Caco-2 (cell line): Measurements from ENCODE around the gene NOS1AP. TPM values are rescaled to one million over a fixed set of nuclear protein-coding genes. Genes with fewer than 3 reads are reported as not detected.
"Not testable (repeated sequence)": the region's sequence is repeated elsewhere in the genome, so short reads cannot be mapped to it uniquely, and the experiment has no call there.

Experiments used
- BruUV-seq: library from RNA; stranded (reverse); fragments of 400-500 nt; replicated peaks from 2 replicates; lab custom pipeline; 2021; lab: Mats Ljungman, UMichigan
- CTCF ChIA-PET: fragments of 300-600 bp; sonication (Branson Sonifier 250); formaldehyde crosslinking; loops from one replicate; lab custom pipeline; 2022; ENCODE audit warnings: antibody characterized with exemption; lab: Charles Lee
- POLR2A ChIA-PET: fragments of 300-600 bp; sonication (Branson Sonifier 250); formaldehyde crosslinking; loops from one replicate; lab custom pipeline; 2022; ENCODE audit warnings: antibody characterized with exemption; lab: Charles Lee
- DNase-seq, 2 experiments: peaks; one replicate each; pipeline versions ENCODE4 v3.0.0 to v3.0.0-alpha.2; 2020 to 2022
- H3K27me3 ChIP-seq: replicated peaks from 2 replicates; pipeline ENCODE4 v1.6.0; 2011; ENCODE audit warnings: low read length; ENCODE audit not compliant: control insufficient read depth, insufficient read depth
- H3K36me3 ChIP-seq: 2 replicates; pipeline ENCODE4 v1.5.1; 2011; ENCODE audit warnings: low read length; ENCODE audit not compliant: control insufficient read depth, insufficient read depth
- H3K4me1 ChIP-seq: fragments of 250-450 bp; sonication (Bioruptor Pico); 2 replicates; pipeline ENCODE4 v1.5.1; 2020; ENCODE audit warnings: mild to moderate bottlenecking
- H3K4me3 ChIP-seq: 2 replicates; pipeline ENCODE4 v1.5.1; 2011; ENCODE audit warnings: low read depth, mild to moderate bottlenecking, control low read depth, low read length
- H3K9me3 ChIP-seq: fragments of 250-450 bp; sonication (Bioruptor Pico); 2 replicates; pipeline ENCODE4 v1.5.1; 2020; ENCODE audit warnings: mild to moderate bottlenecking, moderate library complexity
- H3K27ac Mint-ChIP-seq: one replicate; pipeline ENCODE4 v1.8.0; 2022; ENCODE audit warnings: mixed read lengths; ENCODE audit not compliant: unreplicated experiment
- H3K27me3 Mint-ChIP-seq: one replicate; pipeline ENCODE4 v1.8.0; 2022; ENCODE audit warnings: mixed read lengths; ENCODE audit not compliant: insufficient read depth, unreplicated experiment
- H3K36me3 Mint-ChIP-seq: one replicate; pipeline ENCODE4 v1.8.0; 2022; ENCODE audit warnings: mild to moderate bottlenecking, mixed read lengths; ENCODE audit not compliant: insufficient read depth, unreplicated experiment
- H3K4me1 Mint-ChIP-seq: one replicate; pipeline ENCODE4 v1.8.0; 2022; ENCODE audit warnings: low read depth, mixed read lengths; ENCODE audit not compliant: unreplicated experiment
- H3K4me3 Mint-ChIP-seq: one replicate; pipeline ENCODE4 v1.8.0; 2022; ENCODE audit warnings: mild to moderate bottlenecking, moderate library complexity, mixed read lengths; ENCODE audit not compliant: unreplicated experiment
- H3K9me3 Mint-ChIP-seq: one replicate; pipeline ENCODE4 v1.8.0; 2022; ENCODE audit warnings: mixed read lengths; ENCODE audit not compliant: unreplicated experiment
- CTCF ChIP-seq, 2 experiments: fragments of 200-600 bp in 1 of 2; IDR thresholded peaks; 1 replicate in 1 of 2; 2 replicates in 1 of 2; pipeline versions ENCODE4 v1.5.1 to v1.8.0; 2011 to 2022; ENCODE audit warnings: antibody characterized with exemption in 1 of 2, control low read depth in 1 of 2, inconsistent platforms in 1 of 2, low read depth in 1 of 2, low read length in 1 of 2, mild to moderate bottlenecking in 1 of 2, moderate library complexity in 1 of 2; ENCODE audit not compliant: insufficient read depth in 1 of 2, severe bottlenecking in 1 of 2, unreplicated experiment in 1 of 2
- intact Hi-C: fragments of 100-400 bp; cut with micrococcal nuclease; formaldehyde crosslinking; loops from one replicate; pipeline ENCODE4 v1.10.0; 2022; ENCODE audit not compliant: unreplicated experiment
- total RNA-seq: library from RNA; stranded (reverse); gene quantifications from 2 replicates; pipeline ENCODE4 v1.2.3, GENCODE V29; 2022

Gene NOS1AP
- total RNA-seq, 1 experiment from 2014 or later = 5.5 TPM

GRCh38 chr1:162200096-162200847, 130.8 kb downstream of the NOS1AP start:
- no TSS peak for BruUV-seq

GRCh38 chr1:162201062-162201461, 131.6 kb downstream of the NOS1AP start:
- BruUV-seq, H3K9me3 ChIP-seq, H3K36me3 ChIP-seq, DNase-seq, H3K4me3 ChIP-seq, H3K9me3 Mint-ChIP-seq, CTCF ChIA-PET, intact Hi-C loops, H3K27me3 ChIP-seq, H3K4me3 Mint-ChIP-seq, POLR2A ChIA-PET, H3K27me3 Mint-ChIP-seq, H3K27ac Mint-ChIP-seq, H3K36me3 Mint-ChIP-seq: not testable (repeated sequence)
- peaks cover 18% of the 10 kb centered on the region for H3K4me1 Mint-ChIP-seq
- peaks cover 19% of the 10 kb centered on the region for H3K4me1 ChIP-seq

More at GRCh38 chr1:162200096-162200847, 130.8 kb downstream of the NOS1AP start:
- no peak overlapping the region for H3K4me3 ChIP-seq
- Mint-ChIP-seq H3K9me3 (no peaks in the 10 kb centered on the region), H3K36me3 (peaks cover 5% of the 10 kb centered on the region), H3K27ac (no peak overlapping the region), H3K4me3 (no peak overlapping the region), H3K27me3 (no peaks in the 10 kb centered on the region), H3K4me1 (peaks cover 25% of the 10 kb centered on the region)
- DNase-seq = no peak
- no peaks in the 10 kb centered on the region for H3K9me3 ChIP-seq
- ChIA-PET CTCF (no interaction called here), POLR2A (no interaction called here)
- peaks cover 26% of the 10 kb centered on the region for H3K4me1 ChIP-seq
- no peaks in the 10 kb centered on the region for H3K36me3 ChIP-seq
- no peak for TF ChIP-seq CTCF (IDR thresholded peaks at IDR 0.05; ENCODE audit: insufficient read depth in 1 of 2, low read depth in 1 of 2, low read length in 1 of 2, severe bottlenecking in 1 of 2, unreplicated experiment in 1 of 2)
- H3K27me3 ChIP-seq = no peaks in the 10 kb centered on the region
- intact Hi-C loops = no loop called here

GRCh38 chr1:162204129-162204822, 134.8 kb downstream of the NOS1AP start:
- no peak overlapping the region for H3K4me3 Mint-ChIP-seq
- H3K27ac Mint-ChIP-seq = no peak overlapping the region
- CTCF ChIA-PET = no interaction called here
- Histone ChIP-seq H3K9me3 (no peaks in the 10 kb centered on the region), H3K4me3 (no peak overlapping the region), H3K36me3 (no peaks in the 10 kb centered on the region), H3K4me1 (peaks cover 14% of the 10 kb centered on the region), H3K27me3 (no peaks in the 10 kb centered on the region)
- POLR2A ChIA-PET = interaction anchor here (0.6 kb wide), 1 partner anchor 55 kb away, joined by 3 read pairs; no protein-coding TSS in a partner anchor
- no peaks in the 10 kb centered on the region for H3K27me3 Mint-ChIP-seq
- intact Hi-C loops = no loop called here
- no peak for DNase-seq
- no peaks in the 10 kb centered on the region for H3K36me3 Mint-ChIP-seq
- peaks cover 14% of the 10 kb centered on the region for H3K4me1 Mint-ChIP-seq
- no TSS peak for BruUV-seq
- TF ChIP-seq CTCF (IDR thresholded peaks at IDR 0.05; ENCODE audit: insufficient read depth in 1 of 2, low read depth in 1 of 2, low read length in 1 of 2, severe bottlenecking in 1 of 2, unreplicated experiment in 1 of 2) = no peak
- H3K9me3 Mint-ChIP-seq = no peaks in the 10 kb centered on the region
